HG03045 (cell line): Measurements from ENCODE around the gene PTCD2.
"Not testable (repeated sequence)": the region's sequence is repeated elsewhere in the genome, so short reads cannot be mapped to it uniquely, and the experiment has no call there.

ENCODE experiments used
- ATAC-seq: cut with Tn5 transposase; IDR thresholded peaks from one replicate; pipeline ENCODE4 v1.9.1; 2021; ENCODE audit warnings: mild to moderate bottlenecking, moderate library complexity; ENCODE audit not compliant: unreplicated experiment

The PTCD2 gene

GRCh38 chr5:72377910-72378638 is 57.9 kb downstream of the PTCD2 start:
- no peak for ATAC-seq

GRCh38 chr5:72378639-72379289 is 58.6 kb downstream of the PTCD2 start:
- no peak for ATAC-seq

GRCh38 chr5:72379936-72380335 is 59.8 kb downstream of the PTCD2 start:
- no peak for ATAC-seq

GRCh38 chr5:72380492-72381274 is 60.5 kb downstream of the PTCD2 start:
- no peak for ATAC-seq

- no peak for ATAC-seq
These were observed 63.1 kb downstream of the PTCD2 start for GRCh38 chr5:72383280-72383679.

GRCh38 chr5:72383726-72384125 is 63.6 kb downstream of the PTCD2 start:
- ATAC-seq = no peak

GRCh38 chr5:72386639-72387038 is 66.5 kb downstream of the PTCD2 start:
- no peak for ATAC-seq

GRCh38 chr5:72387985-72388384 is 67.8 kb downstream of the PTCD2 start:
- ATAC-seq = no peak

GRCh38 chr5:72388646-72389045 is 68.5 kb downstream of the PTCD2 start:
- no peak for ATAC-seq

- no peak for ATAC-seq
These were observed 70.7 kb downstream of the PTCD2 start for GRCh38 chr5:72390836-72391235.

- no peak for ATAC-seq
These were observed 72.2 kb downstream of the PTCD2 start for GRCh38 chr5:72392326-72392733.

GRCh38 chr5:72393052-72393451 is 72.9 kb downstream of the PTCD2 start:
- ATAC-seq = no peak

- ATAC-seq = no peak
These were observed 74.5 kb downstream of the PTCD2 start for GRCh38 chr5:72394688-72395087.

- no peak for ATAC-seq
These were observed 77.7 kb downstream of the PTCD2 start for GRCh38 chr5:72397836-72398235.

GRCh38 chr5:72400950-72401349 is 80.8 kb downstream of the PTCD2 start:
- no peak for ATAC-seq

- no peak for ATAC-seq
These were observed 82.3 kb downstream of the PTCD2 start for GRCh38 chr5:72402381-72402890.

- no peak for ATAC-seq
These were observed 82.9 kb downstream of the PTCD2 start for GRCh38 chr5:72402959-72403628.

GRCh38 chr5:72404771-72405170 is 84.6 kb downstream of the PTCD2 start:
- not testable (repeated sequence) for ATAC-seq

- ATAC-seq = no peak
These were observed 86.9 kb downstream of the PTCD2 start for GRCh38 chr5:72407078-72407477.

GRCh38 chr5:72407541-72407940 is 87.4 kb downstream of the PTCD2 start:
- ATAC-seq = no peak

GRCh38 chr5:72408127-72408526 is 88.0 kb downstream of the PTCD2 start:
- ATAC-seq = no peak
